Measurements from ENCODE around the gene MAN2B2. TPM values are rescaled to one million over a fixed set of nuclear protein-coding genes. Genes with fewer than 3 reads are reported as not detected.

MAN2B2 gene
- total RNA-seq, 4 donors from 2014 or later = 3.3 to 5.6 (median 4.5) TPM

- intact Hi-C loops (cut with DNase I; ENCODE audit: low total_unique reads) = loop anchor here (5.0 to 10.0 kb wide), 2 partner anchors 65 to 527 kb away; partner anchors contain the start of gene MRFAP1
- no peak for DNase-seq
Measured at GRCh38 chr4:6577409-6577808, 2.4 kb downstream of the MAN2B2 start.

DNA sequence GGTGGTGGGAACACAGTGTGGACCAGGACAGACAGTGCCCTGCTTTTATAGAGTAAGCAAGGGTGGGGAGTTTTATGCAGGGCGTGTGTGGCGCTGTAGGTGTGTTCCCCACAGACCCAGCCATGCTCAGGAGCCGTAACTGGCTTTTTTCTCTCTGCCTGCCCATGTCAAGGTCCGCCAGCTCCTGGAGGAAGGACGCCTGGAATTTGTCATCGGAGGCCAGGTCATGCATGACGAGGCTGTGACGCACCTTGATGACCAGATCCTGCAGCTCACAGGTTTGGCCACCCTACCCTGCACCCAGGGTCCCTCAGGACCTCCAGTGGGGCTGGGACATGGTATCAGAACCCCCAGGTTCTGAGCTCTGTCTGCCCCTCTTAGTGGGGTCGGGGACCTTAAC is 3.2 kb downstream of the MAN2B2 start:
- Histone ChIP-seq H3K36me3 (no peaks in the 10 kb centered on the region), H3K4me3 (no peak overlapping the region), H3K9me3 (no peaks in the 10 kb centered on the region), H3K4me1 (peaks cover 9% of the 10 kb centered on the region in 2 donors), H3K27ac (no peak overlapping the region), H3K27me3 (no peaks in the 10 kb centered on the region)
- DNase-seq (no peak), ATAC-seq (no peak)
- in situ Hi-C loops (cut with MboI; ENCODE audit: low sequenced_read_pairs in 4 of 4) (no loop called here), intact Hi-C loops (cut with DNase I; ENCODE audit: low total_unique reads) (loop anchor here (5.0 to 10.0 kb wide), 2 partner anchors 64 to 527 kb away; partner anchors contain the start of gene MRFAP1)
- TF ChIP-seq CTCF (IDR thresholded peaks at IDR 0.05 in 4 of 5, conservative IDR thresholded peaks at IDR 0.05 in 1 of 5) = no peak
- TF ChIP-seq POLR2A (IDR thresholded peaks at IDR 0.05) = no peak

More at GRCh38 chr4:6577409-6577808, 2.4 kb downstream of the MAN2B2 start:
- Histone ChIP-seq H3K4me1 (peaks cover 9% of the 10 kb centered on the region in 2 donors), H3K27me3 (no peaks in the 10 kb centered on the region), H3K4me3 (no peak overlapping the region), H3K9me3 (no peaks in the 10 kb centered on the region), H3K36me3 (no peaks in the 10 kb centered on the region), H3K27ac (no peak overlapping the region)
- in situ Hi-C loops (cut with MboI; ENCODE audit: low sequenced_read_pairs in 4 of 4) = no loop called here
- ATAC-seq = no peak
- TF ChIP-seq CTCF (IDR thresholded peaks at IDR 0.05 in 4 of 5, conservative IDR thresholded peaks at IDR 0.05 in 1 of 5) = no peak
- TF ChIP-seq POLR2A (IDR thresholded peaks at IDR 0.05) = no peak

DNA sequence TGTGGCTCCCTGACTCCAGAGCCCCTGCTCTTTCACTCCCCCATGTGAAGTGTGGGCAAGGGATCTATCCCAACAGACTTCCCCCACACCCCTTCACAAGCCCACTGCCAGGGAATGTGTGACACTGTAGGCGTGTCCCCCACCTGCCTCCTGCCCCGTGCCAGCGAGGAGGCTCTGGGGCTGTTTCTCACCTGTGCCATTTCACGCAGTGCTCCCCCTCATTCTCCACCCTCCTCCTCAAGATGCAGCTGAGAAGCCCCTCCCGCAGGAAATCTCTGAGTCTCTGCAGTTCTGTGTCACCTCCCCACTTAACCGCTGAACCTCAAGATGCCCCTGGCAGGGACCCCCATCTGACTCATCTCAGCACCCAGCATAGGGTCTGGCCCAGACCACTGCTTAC is 5.4 kb downstream of the MAN2B2 start:
- no peak for TF ChIP-seq CTCF (IDR thresholded peaks at IDR 0.05 in 4 of 5, conservative IDR thresholded peaks at IDR 0.05 in 1 of 5)
- Histone ChIP-seq H3K27me3 (no peaks in the 10 kb centered on the region), H3K27ac (no peak overlapping the region), H3K4me1 (peaks cover 2 to 4% of the 10 kb centered on the region in 2 donors), H3K36me3 (no peaks in the 10 kb centered on the region), H3K4me3 (no peak overlapping the region), H3K9me3 (no peaks in the 10 kb centered on the region)
- in situ Hi-C loops (cut with MboI; ENCODE audit: low sequenced_read_pairs in 4 of 4) (no loop called here), intact Hi-C loops (cut with DNase I; ENCODE audit: low total_unique reads) (no loop called here)
- ATAC-seq = no peak
- no peak for DNase-seq

DNA sequence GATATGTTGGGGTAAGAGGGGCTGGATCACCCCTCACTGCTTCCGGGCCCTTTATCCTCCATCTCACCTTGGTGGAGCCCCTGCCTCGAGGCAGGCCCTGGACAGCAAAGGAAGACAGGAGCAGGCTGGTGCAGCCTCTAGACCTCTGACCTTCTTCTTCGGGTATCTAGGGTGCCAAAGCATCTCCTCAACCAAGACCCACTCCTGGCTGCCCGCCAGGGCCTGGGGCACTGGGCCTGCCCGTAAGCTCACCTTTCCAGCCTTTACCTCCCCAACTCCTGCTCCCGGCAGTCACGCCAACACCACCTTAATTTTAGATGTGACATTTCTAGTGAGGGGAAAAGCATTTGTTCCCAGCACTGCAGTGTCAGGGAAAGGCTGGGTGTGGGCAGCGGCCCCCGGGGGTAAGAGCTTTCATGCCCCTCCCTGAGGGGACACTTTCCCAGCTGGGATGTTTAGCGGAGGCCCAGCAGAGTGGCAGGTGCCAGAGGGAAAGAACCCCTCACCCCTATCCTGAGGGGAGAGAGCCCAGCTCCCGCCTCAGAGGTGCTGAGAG is 6.7 kb downstream of the MAN2B2 start:
- no peak for ATAC-seq
- intact Hi-C loops (cut with DNase I; ENCODE audit: low total_unique reads) = no loop called here
- Histone ChIP-seq H3K36me3 (no peaks in the 10 kb centered on the region), H3K27me3 (no peaks in the 10 kb centered on the region), H3K4me3 (no peak overlapping the region), H3K4me1 (no peaks in the 10 kb centered on the region), H3K27ac (no peak overlapping the region), H3K9me3 (no peaks in the 10 kb centered on the region)
- no peak for DNase-seq
- no peak for TF ChIP-seq POLR2A (IDR thresholded peaks at IDR 0.05)
- no peak for TF ChIP-seq CTCF (IDR thresholded peaks at IDR 0.05 in 4 of 5, conservative IDR thresholded peaks at IDR 0.05 in 1 of 5)
- in situ Hi-C loops (cut with MboI; ENCODE audit: low sequenced_read_pairs in 4 of 4) = no loop called here
